Keratinocyte (primary cell): ENCODE data around the gene EID3. TPM values are rescaled to one million over a fixed set of nuclear protein-coding genes. Genes with fewer than 3 reads are reported as not detected.

Source experiments
- DNase-seq: peaks from one replicate; pipeline ENCODE4 v3.0.0-alpha.2; 2011; ENCODE audit warnings: low read depth, missing footprints, low spot score
- FAIRE-seq: peaks from 2 replicates; lab custom pipeline; 2011; peaks lifted over from hg19 to GRCh38; lab: Jason Lieb, UNC
- H2AFZ ChIP-seq: 2 replicates; pipeline ENCODE4 v1.6.0; 2012; ENCODE audit warnings: low read length, control low read depth, inconsistent platforms; ENCODE audit not compliant: control insufficient read depth
- H3K27ac ChIP-seq: 2 replicates; pipeline ENCODE4 v1.5.1; 2011; ENCODE audit warnings: low read length; ENCODE audit not compliant: control insufficient read depth, insufficient read depth
- H3K27me3 ChIP-seq: 3 replicates; pipeline ENCODE4 v1.6.0; 2011; ENCODE audit warnings: low read length; ENCODE audit not compliant: control insufficient read depth, insufficient read depth; ENCODE audit errors: extremely low read depth
- H3K36me3 ChIP-seq, 2 experiments: 2 replicates in 1 of 2; 3 replicates in 1 of 2; pipeline ENCODE4 v1.5.1; 2011; ENCODE audit warnings: low read length in 2 of 2, mild to moderate bottlenecking in 1 of 2; ENCODE audit not compliant: control insufficient read depth in 2 of 2, insufficient read depth in 2 of 2; ENCODE audit errors: extremely low read depth in 1 of 2
- H3K4me1 ChIP-seq: 3 replicates; pipeline ENCODE4 v1.5.1; 2011; ENCODE audit warnings: low read length; ENCODE audit not compliant: control insufficient read depth, insufficient read depth; ENCODE audit errors: extremely low read depth
- H3K4me2 ChIP-seq: 3 replicates; pipeline ENCODE4 v1.6.0; 2011; ENCODE audit warnings: low read depth, low read length; ENCODE audit not compliant: control insufficient read depth, insufficient read depth; ENCODE audit errors: extremely low read depth
- H3K4me3 ChIP-seq, 3 experiments: fragments of 200-600 bp in 1 of 3; sonication (generic) in 1 of 3; 2 replicates in 2 of 3; 3 replicates in 1 of 3; pipeline ENCODE4 v1.5.1; 2011 to 2016; ENCODE audit warnings: low read length in 3 of 3, mild to moderate bottlenecking in 3 of 3, control low read depth in 2 of 3, inconsistent platforms in 1 of 3, low read depth in 1 of 3, mixed read lengths in 1 of 3, mixed run types in 1 of 3, moderate library complexity in 1 of 3; ENCODE audit not compliant: control insufficient read depth in 2 of 3, insufficient read depth in 2 of 3; ENCODE audit errors: extremely low read depth in 1 of 3
- H3K79me2 ChIP-seq: 2 replicates; pipeline ENCODE4 v1.6.0; 2012; ENCODE audit warnings: low read length; ENCODE audit not compliant: control insufficient read depth, insufficient read depth
- H3K9ac ChIP-seq: 3 replicates; pipeline ENCODE4 v1.6.0; 2011; ENCODE audit warnings: low read length; ENCODE audit not compliant: control insufficient read depth, insufficient read depth; ENCODE audit errors: extremely low read depth
- H3K9me1 ChIP-seq: 3 replicates; pipeline ENCODE4 v1.6.0; 2011; ENCODE audit warnings: low read length; ENCODE audit not compliant: control insufficient read depth, insufficient read depth; ENCODE audit errors: extremely low read depth
- H3K9me3 ChIP-seq: 2 replicates; pipeline ENCODE4 v1.5.1; 2012; ENCODE audit warnings: low read depth, low read length; ENCODE audit not compliant: control insufficient read depth
- H4K20me1 ChIP-seq: 3 replicates; pipeline ENCODE4 v1.6.0; 2011; ENCODE audit warnings: low read length; ENCODE audit not compliant: control insufficient read depth, insufficient read depth; ENCODE audit errors: extremely low read depth
- EZH2 ChIP-seq: IDR thresholded peaks from one replicate; pipeline ENCODE4 v1.6.1; 2012; ENCODE audit warnings: inconsistent platforms, mild to moderate bottlenecking, low read length, moderate library complexity
- dilution Hi-C: fragments of 300-500 bp; cut with MboI; formaldehyde crosslinking; loops from one replicate; pipeline ENCODE4 v1.7.0; 2020; ENCODE audit warnings: low sequenced_read_pairs; ENCODE audit not compliant: extremely low pct_ligation_motif_present
- polyA plus RNA-seq, 5 experiments: library from polyadenylated mRNA; depleted of rRNA in 3 of 5; stranded (reverse) in 3 of 5; stranded (forward) in 1 of 5; unstranded in 1 of 5; fragments of >200 nt; gene quantifications; 1 replicate in 1 of 5; 2 replicates in 3 of 5; 3 replicates in 1 of 5; pipeline versions ENCODE4 v1.2.1 to v1.2.3, GENCODE V29; 2011 to 2012; ENCODE audit warnings: missing spikeins in 2 of 5, low read depth in 1 of 5, low replicate concordance in 1 of 5
- TF ChIP-seq, protein P1 (sequence below), 3 experiments: IDR thresholded peaks in 1 of 3; conservative IDR thresholded peaks in 1 of 3; optimal IDR thresholded peaks in 1 of 3; 2 replicates in 2 of 3; 3 replicates in 1 of 3; pipeline versions ENCODE3 to v1.5.1; 2011; ENCODE audit warnings: low read length in 3 of 3, mild to moderate bottlenecking in 3 of 3, moderate library complexity in 2 of 3, control low read depth in 1 of 3, inconsistent platforms in 1 of 3; ENCODE audit not compliant: insufficient read depth in 2 of 3; ENCODE audit errors: extremely low read depth in 1 of 3

The EID3 gene
- polyA plus RNA-seq, 1 donor (not counting 4 experiments of a cell fraction or from before 2014, with no cell fraction given): 1.8 TPM

DNA sequence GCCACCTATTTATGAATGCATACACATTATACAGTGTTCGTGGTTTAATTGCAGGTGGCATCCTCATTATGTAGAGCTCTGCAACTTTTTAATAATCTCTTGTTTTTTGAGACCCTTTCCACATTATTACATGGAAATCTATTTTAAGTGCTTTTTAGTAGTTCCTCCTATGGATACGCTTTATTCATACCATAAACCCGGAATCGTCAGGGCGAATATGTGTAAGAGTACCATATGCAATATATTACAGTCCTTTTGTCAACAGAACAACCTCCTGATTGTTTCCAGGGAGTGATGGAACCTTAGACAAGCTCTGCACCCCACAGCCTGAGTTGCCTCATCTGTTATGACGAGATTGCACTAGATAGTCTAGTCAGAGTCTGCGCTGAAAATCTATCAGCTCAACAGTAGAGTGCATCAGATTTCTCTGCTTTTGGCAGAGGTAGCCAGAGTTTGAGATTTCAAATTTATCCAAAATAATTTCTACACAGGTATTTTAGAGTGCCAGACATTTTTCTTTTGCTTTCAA is 33.6 kb downstream of the EID3 start:
- TF ChIP-seq EZH2: no peak
- TF ChIP-seq, protein P1, sequence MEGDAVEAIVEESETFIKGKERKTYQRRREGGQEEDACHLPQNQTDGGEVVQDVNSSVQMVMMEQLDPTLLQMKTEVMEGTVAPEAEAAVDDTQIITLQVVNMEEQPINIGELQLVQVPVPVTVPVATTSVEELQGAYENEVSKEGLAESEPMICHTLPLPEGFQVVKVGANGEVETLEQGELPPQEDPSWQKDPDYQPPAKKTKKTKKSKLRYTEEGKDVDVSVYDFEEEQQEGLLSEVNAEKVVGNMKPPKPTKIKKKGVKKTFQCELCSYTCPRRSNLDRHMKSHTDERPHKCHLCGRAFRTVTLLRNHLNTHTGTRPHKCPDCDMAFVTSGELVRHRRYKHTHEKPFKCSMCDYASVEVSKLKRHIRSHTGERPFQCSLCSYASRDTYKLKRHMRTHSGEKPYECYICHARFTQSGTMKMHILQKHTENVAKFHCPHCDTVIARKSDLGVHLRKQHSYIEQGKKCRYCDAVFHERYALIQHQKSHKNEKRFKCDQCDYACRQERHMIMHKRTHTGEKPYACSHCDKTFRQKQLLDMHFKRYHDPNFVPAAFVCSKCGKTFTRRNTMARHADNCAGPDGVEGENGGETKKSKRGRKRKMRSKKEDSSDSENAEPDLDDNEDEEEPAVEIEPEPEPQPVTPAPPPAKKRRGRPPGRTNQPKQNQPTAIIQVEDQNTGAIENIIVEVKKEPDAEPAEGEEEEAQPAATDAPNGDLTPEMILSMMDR (optimal IDR thresholded peaks at IDR 0.05 in 1 of 3, IDR thresholded peaks at IDR 0.05 in 1 of 3, conservative IDR thresholded peaks at IDR 0.05 in 1 of 3; ENCODE audit: extremely low read depth in 1 of 3, insufficient read depth in 2 of 3, low read length in 3 of 3): no peak
- H2AFZ ChIP-seq: no peak overlapping the region
- DNase-seq (no peak), FAIRE-seq (no peak)
- no peaks in the 10 kb centered on the region for H3K4me1 ChIP-seq
- dilution Hi-C loops: no loop called here
- H3K9me3 ChIP-seq: no peaks in the 10 kb centered on the region
- peaks cover 9% of the 10 kb centered on the region for H4K20me1 ChIP-seq
- H3K36me3 ChIP-seq: peaks cover 37 to 43% of the 10 kb centered on the region in 2 experiments
- H3K27me3 ChIP-seq: no peaks in the 10 kb centered on the region
- H3K4me3 ChIP-seq: no peak overlapping the region
- peaks cover 22% of the 10 kb centered on the region for H3K79me2 ChIP-seq
- H3K9ac ChIP-seq: no peak overlapping the region
- H3K27ac ChIP-seq: no peak overlapping the region
- no peaks in the 10 kb centered on the region for H3K9me1 ChIP-seq
- H3K4me2 ChIP-seq: no peak overlapping the region

DNA sequence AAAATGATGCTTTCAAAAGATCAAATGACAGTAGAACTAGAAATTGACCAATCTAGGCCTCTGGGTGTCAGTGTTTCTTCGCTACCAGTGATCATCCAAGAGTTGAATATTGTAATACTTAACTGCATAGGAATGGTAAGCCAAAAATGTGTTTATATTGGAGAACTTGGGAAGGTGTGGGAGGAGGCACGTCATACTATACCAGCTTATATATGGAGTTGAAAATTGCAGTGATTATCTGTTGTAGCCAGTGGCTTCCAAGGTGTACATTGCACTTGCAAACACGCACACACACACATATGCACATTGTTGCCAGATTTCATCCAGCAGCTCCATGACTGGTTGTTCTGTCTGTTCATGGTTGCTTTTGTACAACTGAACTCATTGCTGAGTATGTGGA is 36.1 kb downstream of the EID3 start:
- Histone ChIP-seq H3K9me1 (no peaks in the 10 kb centered on the region), H3K27me3 (no peaks in the 10 kb centered on the region), H3K36me3 (peaks cover 35 to 53% of the 10 kb centered on the region in 2 experiments), H2AFZ (no peak overlapping the region), H3K4me3 (no peak overlapping the region), H3K79me2 (peaks cover 27% of the 10 kb centered on the region), H3K4me1 (no peaks in the 10 kb centered on the region), H3K4me2 (no peak overlapping the region), H3K27ac (no peak overlapping the region), H3K9me3 (no peaks in the 10 kb centered on the region), H3K9ac (no peak overlapping the region), H4K20me1 (peaks cover 4% of the 10 kb centered on the region)
- dilution Hi-C loops: no loop called here
- no peak for TF ChIP-seq EZH2
- TF ChIP-seq, protein P1 (optimal IDR thresholded peaks at IDR 0.05 in 1 of 3, IDR thresholded peaks at IDR 0.05 in 1 of 3, conservative IDR thresholded peaks at IDR 0.05 in 1 of 3; ENCODE audit: extremely low read depth in 1 of 3, insufficient read depth in 2 of 3, low read length in 3 of 3): no peak
- DNase-seq (no peak), FAIRE-seq (no peak)
